Activated naive CD8-positive, alpha-beta T cell treated with anti-CD3 and anti-CD28 coated beads for 36 hours (primary cell): Measurements from ENCODE around the gene PLXNC1. TPM values are rescaled to one million over a fixed set of nuclear protein-coding genes. Genes with fewer than 3 reads are reported as not detected.
A peak's percentile ranks its signal among the peaks of the same experiment; 100 is the strongest.

Source experiments
- DNase-seq: peaks from one replicate; pipeline ENCODE4 v3.0.0; 2021
- H3K27ac Mint-ChIP-seq: one replicate; pipeline ENCODE4 v1.8.0; 2022; ENCODE audit warnings: mild to moderate bottlenecking, moderate library complexity, mixed read lengths
- H3K27me3 Mint-ChIP-seq: one replicate; pipeline ENCODE4 v1.8.0; 2022; ENCODE audit warnings: mild to moderate bottlenecking, mixed read lengths
- H3K36me3 Mint-ChIP-seq: one replicate; pipeline ENCODE4 v1.8.0; 2021; ENCODE audit warnings: mild to moderate bottlenecking, mixed read lengths
- H3K4me1 Mint-ChIP-seq: one replicate; pipeline ENCODE4 v1.8.0; 2021; ENCODE audit warnings: mixed read lengths
- H3K4me3 Mint-ChIP-seq: one replicate; pipeline ENCODE4 v1.8.0; 2022; ENCODE audit warnings: mild to moderate bottlenecking, moderate library complexity, mixed read lengths
- H3K9me3 Mint-ChIP-seq: one replicate; pipeline ENCODE4 v1.8.0; 2022; ENCODE audit warnings: mixed read lengths
- total RNA-seq, 2 experiments: library from RNA; stranded (reverse); gene quantifications; one replicate each; pipeline ENCODE4 v1.2.3, GENCODE V29; 2021

PLXNC1 gene
- total RNA-seq, 2 experiments from 2014 or later: 4.7 to 6.0 TPM

GRCh38 chr12:94207849-94208621, 59.7 kb downstream of the PLXNC1 start:
- no peaks in the 10 kb centered on the region for H3K27me3 Mint-ChIP-seq
- peak; percentile 37 for DNase-seq
- H3K9me3 Mint-ChIP-seq: peaks cover 3% of the 10 kb centered on the region
- H3K4me1 Mint-ChIP-seq: peaks cover 57% of the 10 kb centered on the region
- peaks cover 22% of the 10 kb centered on the region for H3K36me3 Mint-ChIP-seq
- peak overlapping the region; percentile 80 for H3K4me3 Mint-ChIP-seq
- peak overlapping the region; percentile 94 for H3K27ac Mint-ChIP-seq

GRCh38 chr12:94208622-94208966, 60.2 kb downstream of the PLXNC1 start:
- Mint-ChIP-seq H3K4me1 (peaks cover 55% of the 10 kb centered on the region), H3K4me3 (peak overlapping the region; percentile 80), H3K36me3 (peaks cover 22% of the 10 kb centered on the region), H3K27ac (peak overlapping the region; percentile 94), H3K27me3 (no peaks in the 10 kb centered on the region), H3K9me3 (peaks cover 3% of the 10 kb centered on the region)
- DNase-seq: peak; percentile 33

GRCh38 chr12:94209240-94209639, 60.9 kb downstream of the PLXNC1 start:
- H3K27ac Mint-ChIP-seq: peak overlapping the region; percentile 66
- H3K4me3 Mint-ChIP-seq: peak overlapping the region; percentile 19
- H3K9me3 Mint-ChIP-seq: peaks cover 3% of the 10 kb centered on the region
- DNase-seq: no peak
- peaks cover 51% of the 10 kb centered on the region for H3K4me1 Mint-ChIP-seq
- H3K36me3 Mint-ChIP-seq: peaks cover 20% of the 10 kb centered on the region
- no peaks in the 10 kb centered on the region for H3K27me3 Mint-ChIP-seq

GRCh38 chr12:94211021-94211420, 62.6 kb downstream of the PLXNC1 start:
- peaks cover 14% of the 10 kb centered on the region for H3K36me3 Mint-ChIP-seq
- no peak overlapping the region for H3K4me3 Mint-ChIP-seq
- no peak for DNase-seq
- no peaks in the 10 kb centered on the region for H3K27me3 Mint-ChIP-seq
- H3K9me3 Mint-ChIP-seq: peaks cover 3% of the 10 kb centered on the region
- no peak overlapping the region for H3K27ac Mint-ChIP-seq
- H3K4me1 Mint-ChIP-seq: peaks cover 35% of the 10 kb centered on the region

- H3K27me3 Mint-ChIP-seq: no peaks in the 10 kb centered on the region
- no peak overlapping the region for H3K4me3 Mint-ChIP-seq
- DNase-seq: no peak
- no peaks in the 10 kb centered on the region for H3K9me3 Mint-ChIP-seq
- no peak overlapping the region for H3K27ac Mint-ChIP-seq
- H3K4me1 Mint-ChIP-seq: no peaks in the 10 kb centered on the region
- H3K36me3 Mint-ChIP-seq: peaks cover 11% of the 10 kb centered on the region
These were observed 69.9 kb downstream of the PLXNC1 start for GRCh38 chr12:94218233-94218632.

GRCh38 chr12:94219622-94220302, 71.4 kb downstream of the PLXNC1 start:
- H3K27me3 Mint-ChIP-seq: no peaks in the 10 kb centered on the region
- H3K4me1 Mint-ChIP-seq: no peaks in the 10 kb centered on the region
- no peak overlapping the region for H3K4me3 Mint-ChIP-seq
- no peaks in the 10 kb centered on the region for H3K9me3 Mint-ChIP-seq
- peaks cover 11% of the 10 kb centered on the region for H3K36me3 Mint-ChIP-seq
- no peak for DNase-seq
- H3K27ac Mint-ChIP-seq: no peak overlapping the region

GRCh38 chr12:94220804-94221203, 72.4 kb downstream of the PLXNC1 start:
- DNase-seq: no peak
- Mint-ChIP-seq H3K27ac (no peak overlapping the region), H3K27me3 (no peaks in the 10 kb centered on the region), H3K36me3 (peaks cover 11% of the 10 kb centered on the region), H3K9me3 (no peaks in the 10 kb centered on the region), H3K4me3 (no peak overlapping the region), H3K4me1 (no peaks in the 10 kb centered on the region)

GRCh38 chr12:94222351-94223084, 74.1 kb downstream of the PLXNC1 start:
- peaks cover 14% of the 10 kb centered on the region for H3K36me3 Mint-ChIP-seq
- H3K27me3 Mint-ChIP-seq: no peaks in the 10 kb centered on the region
- no peaks in the 10 kb centered on the region for H3K4me1 Mint-ChIP-seq
- DNase-seq: no peak
- H3K27ac Mint-ChIP-seq: no peak overlapping the region
- no peak overlapping the region for H3K4me3 Mint-ChIP-seq
- no peaks in the 10 kb centered on the region for H3K9me3 Mint-ChIP-seq

- DNase-seq: no peak
- Mint-ChIP-seq H3K27ac (no peak overlapping the region), H3K4me3 (no peak overlapping the region), H3K4me1 (no peaks in the 10 kb centered on the region), H3K9me3 (no peaks in the 10 kb centered on the region), H3K27me3 (no peaks in the 10 kb centered on the region), H3K36me3 (peaks cover 22% of the 10 kb centered on the region)
These were observed 75.5 kb downstream of the PLXNC1 start for GRCh38 chr12:94223842-94224241.

GRCh38 chr12:94225506-94225905, 77.1 kb downstream of the PLXNC1 start:
- Mint-ChIP-seq H3K36me3 (peaks cover 25% of the 10 kb centered on the region), H3K4me1 (peaks cover 5% of the 10 kb centered on the region), H3K4me3 (no peak overlapping the region), H3K9me3 (no peaks in the 10 kb centered on the region), H3K27me3 (no peaks in the 10 kb centered on the region), H3K27ac (no peak overlapping the region)
- DNase-seq: no peak

GRCh38 chr12:94225947-94226630, 77.7 kb downstream of the PLXNC1 start:
- Mint-ChIP-seq H3K36me3 (peaks cover 21% of the 10 kb centered on the region), H3K4me1 (peaks cover 10% of the 10 kb centered on the region), H3K4me3 (no peak overlapping the region), H3K9me3 (no peaks in the 10 kb centered on the region), H3K27me3 (no peaks in the 10 kb centered on the region), H3K27ac (no peak overlapping the region)
- DNase-seq: no peak

GRCh38 chr12:94227066-94227465, 78.7 kb downstream of the PLXNC1 start:
- H3K4me1 Mint-ChIP-seq: peaks cover 10% of the 10 kb centered on the region
- H3K4me3 Mint-ChIP-seq: no peak overlapping the region
- H3K36me3 Mint-ChIP-seq: peaks cover 21% of the 10 kb centered on the region
- no peaks in the 10 kb centered on the region for H3K27me3 Mint-ChIP-seq
- H3K9me3 Mint-ChIP-seq: no peaks in the 10 kb centered on the region
- DNase-seq: no peak
- no peak overlapping the region for H3K27ac Mint-ChIP-seq

GRCh38 chr12:94228488-94228907, 80.1 kb downstream of the PLXNC1 start:
- H3K27ac Mint-ChIP-seq: no peak overlapping the region
- no peaks in the 10 kb centered on the region for H3K9me3 Mint-ChIP-seq
- DNase-seq: no peak
- peaks cover 10% of the 10 kb centered on the region for H3K4me1 Mint-ChIP-seq
- H3K4me3 Mint-ChIP-seq: no peak overlapping the region
- H3K27me3 Mint-ChIP-seq: no peaks in the 10 kb centered on the region
- H3K36me3 Mint-ChIP-seq: peaks cover 21% of the 10 kb centered on the region

- Mint-ChIP-seq H3K27ac (no peak overlapping the region), H3K4me3 (no peak overlapping the region), H3K36me3 (peaks cover 21% of the 10 kb centered on the region), H3K9me3 (no peaks in the 10 kb centered on the region), H3K4me1 (peaks cover 10% of the 10 kb centered on the region), H3K27me3 (no peaks in the 10 kb centered on the region)
- DNase-seq: no peak
These were observed 81.5 kb downstream of the PLXNC1 start for GRCh38 chr12:94229902-94230301.
